CD4-positive, alpha-beta memory T cell (primary cell): ENCODE measurements around the gene FAM171A1. TPM values are rescaled to one million over a fixed set of nuclear protein-coding genes. Genes with fewer than 3 reads are reported as not detected.

ENCODE experiments used
- CTCF ChIA-PET: fragments of 350-600 bp; sonication (Branson Sonifier 250); formaldehyde crosslinking; loops from one replicate; lab custom pipeline; 2021; ENCODE audit warnings: inconsistent platforms; ENCODE audit not compliant: partially characterized antibody; lab: Charles Lee
- POLR2A ChIA-PET: fragments of 350-600 bp; sonication (Branson Sonifier 250); formaldehyde crosslinking; loops from one replicate; lab custom pipeline; 2021; ENCODE audit not compliant: partially characterized antibody; lab: Charles Lee
- DNase-seq, 5 donors: peaks; one replicate each; pipeline versions ENCODE4 v3.0.0 to v3.0.0-alpha.2; 2020 to 2022; ENCODE audit warnings: mixed read lengths in 1 of 5
- H3K27ac ChIP-seq: one replicate; pipeline ENCODE4 v1.7.0; 2013; ENCODE audit warnings: low read depth, low read length
- H3K27me3 ChIP-seq: 2 replicates; pipeline ENCODE4 v1.7.0; 2013; ENCODE audit warnings: mild to moderate bottlenecking, low read length, moderate library complexity; ENCODE audit not compliant: insufficient read depth
- H3K36me3 ChIP-seq: 2 replicates; pipeline ENCODE4 v1.7.0; 2013; ENCODE audit warnings: mild to moderate bottlenecking, low read length, moderate library complexity; ENCODE audit not compliant: insufficient read depth
- H3K4me1 ChIP-seq: 2 replicates; pipeline ENCODE4 v1.7.0; 2013; ENCODE audit warnings: mild to moderate bottlenecking, low read length, moderate library complexity; ENCODE audit not compliant: insufficient read depth
- H3K4me3 ChIP-seq, 2 donors: one replicate each; pipeline ENCODE4 v1.7.0; 2013; ENCODE audit warnings: low read length in 2 of 2, mild to moderate bottlenecking in 1 of 2
- H3K9me3 ChIP-seq, 2 donors: one replicate each; pipeline ENCODE4 v1.7.0; 2013; ENCODE audit warnings: low read length in 2 of 2, control low read depth in 1 of 2; ENCODE audit not compliant: control insufficient read depth in 1 of 2
- H3K27ac Mint-ChIP-seq, 7 donors: one replicate each; pipeline ENCODE4 v1.8.0; 2020 to 2021; ENCODE audit warnings: mixed read lengths in 7 of 7, mild to moderate bottlenecking in 6 of 7, inconsistent platforms in 3 of 7, moderate library complexity in 3 of 7
- H3K27me3 Mint-ChIP-seq, 2 donors: one replicate each; pipeline ENCODE4 v1.8.0; 2020 to 2021; ENCODE audit warnings: mixed read lengths in 2 of 2
- H3K36me3 Mint-ChIP-seq, 2 donors: one replicate each; pipeline ENCODE4 v1.8.0; 2020 to 2021; ENCODE audit warnings: mixed read lengths in 2 of 2, inconsistent platforms in 1 of 2, mild to moderate bottlenecking in 1 of 2
- H3K4me1 Mint-ChIP-seq, 4 donors: one replicate each; pipeline ENCODE4 v1.8.0; 2020 to 2021; ENCODE audit warnings: mixed read lengths in 4 of 4, mild to moderate bottlenecking in 1 of 4
- H3K4me3 Mint-ChIP-seq, 8 donors: one replicate each; pipeline ENCODE4 v1.8.0; 2020 to 2021; ENCODE audit warnings: mixed read lengths in 8 of 8, mild to moderate bottlenecking in 7 of 8, moderate library complexity in 6 of 8, inconsistent platforms in 3 of 8
- H3K9me3 Mint-ChIP-seq, 8 donors: one replicate each; pipeline ENCODE4 v1.8.0; 2020 to 2021; ENCODE audit warnings: mixed read lengths in 8 of 8, mild to moderate bottlenecking in 5 of 8, inconsistent platforms in 3 of 8, moderate library complexity in 1 of 8
- intact Hi-C: fragments of 100-400 bp; cut with micrococcal nuclease; formaldehyde crosslinking; loops from one replicate; pipeline ENCODE4 v1.15.1; 2023
- polyA plus RNA-seq, 2 donors: library from polyadenylated mRNA; unstranded; fragments of 300-500 nt; fragmentation: Illumina TruSeq; gene quantifications; one replicate each; pipeline ENCODE4 v1.2.3, GENCODE V29; 2021
- total RNA-seq, 2 experiments: library from RNA; stranded (reverse); gene quantifications; one replicate each; pipeline ENCODE4 v1.2.3, GENCODE V29; 2021

The FAM171A1 gene
- total and polyA plus RNA-seq, 4 experiments from 2014 or later, result 7.1 to 10.6 (median 8.6) TPM

GRCh38 chr10:15311569-15312280 lies 59.4 kb downstream of the FAM171A1 start:
- Histone ChIP-seq H3K4me3 (no peak overlapping the region), H3K9me3 (no peaks in the 10 kb centered on the region), H3K36me3 (no peaks in the 10 kb centered on the region), H3K27ac (no peak overlapping the region), H3K27me3 (no peaks in the 10 kb centered on the region), H3K4me1 (no peaks in the 10 kb centered on the region)
- no peak overlapping the region for H3K27ac Mint-ChIP-seq
- H3K4me3 Mint-ChIP-seq, result no peak overlapping the region
- ChIA-PET POLR2A (interaction anchor here (0.8 kb wide), 1 partner anchor 171 kb away, joined by 3 read pairs; no protein-coding TSS in a partner anchor), CTCF (interaction anchor here (1.2 kb wide), 1 partner anchor 11 kb away, joined by 4 read pairs; no protein-coding TSS in a partner anchor)
- H3K4me1 Mint-ChIP-seq, result peaks cover 0 to 4% (median under 1%) of the 10 kb centered on the region in 4 donors
- H3K36me3 Mint-ChIP-seq, result no peaks in the 10 kb centered on the region
- intact Hi-C loops, result no loop called here
- no peaks in the 10 kb centered on the region for H3K9me3 Mint-ChIP-seq
- DNase-seq, result no peak
- no peaks in the 10 kb centered on the region for H3K27me3 Mint-ChIP-seq

- CTCF ChIA-PET, result interaction anchor here (1.2 kb wide), 1 partner anchor 10 kb away, joined by 4 read pairs; no protein-coding TSS in a partner anchor
- no peaks in the 10 kb centered on the region for H3K36me3 Mint-ChIP-seq
Measured at GRCh38 chr10:15310776-15311568, 60.1 kb downstream of the FAM171A1 start.

GRCh38 chr10:15309221-15309620 lies 61.9 kb downstream of the FAM171A1 start:
- ChIA-PET CTCF (no interaction called here), POLR2A (no interaction called here)
- Mint-ChIP-seq H3K27me3 (no peaks in the 10 kb centered on the region), H3K9me3 (no peaks in the 10 kb centered on the region), H3K4me3 (no peak overlapping the region), H3K4me1 (peaks cover 0 to 4% (median under 1%) of the 10 kb centered on the region in 4 donors), H3K27ac (no peak overlapping the region), H3K36me3 (no peaks in the 10 kb centered on the region)
- intact Hi-C loops, result no loop called here
- H3K36me3 ChIP-seq, result no peaks in the 10 kb centered on the region
- H3K4me3 ChIP-seq, result no peak overlapping the region
- H3K9me3 ChIP-seq, result no peaks in the 10 kb centered on the region
- no peaks in the 10 kb centered on the region for H3K27me3 ChIP-seq
- no peak for DNase-seq
- no peaks in the 10 kb centered on the region for H3K4me1 ChIP-seq
- H3K27ac ChIP-seq, result no peak overlapping the region

More at GRCh38 chr10:15310776-15311568, 60.1 kb downstream of the FAM171A1 start:
- H3K9me3 ChIP-seq, result no peaks in the 10 kb centered on the region
- H3K27me3 ChIP-seq, result no peaks in the 10 kb centered on the region
- no peak overlapping the region for H3K4me3 ChIP-seq
- DNase-seq, result no peak
- H3K4me1 ChIP-seq, result no peaks in the 10 kb centered on the region
- POLR2A ChIA-PET, result no interaction called here
- H3K27me3 Mint-ChIP-seq, result no peaks in the 10 kb centered on the region
- no peak overlapping the region for H3K27ac Mint-ChIP-seq
- peaks cover 0 to 4% (median under 1%) of the 10 kb centered on the region in 4 donors for H3K4me1 Mint-ChIP-seq
- H3K4me3 Mint-ChIP-seq, result no peak overlapping the region
- no peak overlapping the region for H3K27ac ChIP-seq
- no peaks in the 10 kb centered on the region for H3K36me3 ChIP-seq
- intact Hi-C loops, result no loop called here
- H3K9me3 Mint-ChIP-seq, result no peaks in the 10 kb centered on the region

GRCh38 chr10:15306735-15307280 lies 64.3 kb downstream of the FAM171A1 start:
- ChIA-PET POLR2A (no interaction called here), CTCF (no interaction called here)
- no peak overlapping the region for H3K27ac Mint-ChIP-seq
- no peaks in the 10 kb centered on the region for H3K27me3 Mint-ChIP-seq
- no peak for DNase-seq
- intact Hi-C loops, result no loop called here
- no peaks in the 10 kb centered on the region for H3K9me3 ChIP-seq
- H3K4me3 Mint-ChIP-seq, result no peak overlapping the region
- H3K36me3 ChIP-seq, result no peaks in the 10 kb centered on the region
- no peaks in the 10 kb centered on the region for H3K27me3 ChIP-seq
- H3K4me1 ChIP-seq, result no peaks in the 10 kb centered on the region
- no peaks in the 10 kb centered on the region for H3K9me3 Mint-ChIP-seq
- H3K4me3 ChIP-seq, result no peak overlapping the region
- H3K36me3 Mint-ChIP-seq, result no peaks in the 10 kb centered on the region
- H3K27ac ChIP-seq, result no peak overlapping the region
- H3K4me1 Mint-ChIP-seq, result no peaks in the 10 kb centered on the region

GRCh38 chr10:15305634-15306033 lies 65.5 kb downstream of the FAM171A1 start:
- Mint-ChIP-seq H3K9me3 (no peaks in the 10 kb centered on the region), H3K4me1 (no peaks in the 10 kb centered on the region), H3K4me3 (no peak overlapping the region), H3K36me3 (no peaks in the 10 kb centered on the region), H3K27me3 (peaks cover 0 to 2% of the 10 kb centered on the region in 2 donors), H3K27ac (no peak overlapping the region)
- POLR2A ChIA-PET, result no interaction called here
- Histone ChIP-seq H3K4me1 (no peaks in the 10 kb centered on the region), H3K9me3 (no peaks in the 10 kb centered on the region), H3K27me3 (no peaks in the 10 kb centered on the region), H3K36me3 (no peaks in the 10 kb centered on the region), H3K27ac (no peak overlapping the region), H3K4me3 (no peak overlapping the region)
- CTCF ChIA-PET, result no interaction called here
- DNase-seq, result no peak
- intact Hi-C loops, result no loop called here

- no peak for DNase-seq
- Mint-ChIP-seq H3K4me3 (no peak overlapping the region), H3K27me3 (peaks cover 0 to 2% of the 10 kb centered on the region in 2 donors), H3K36me3 (no peaks in the 10 kb centered on the region), H3K9me3 (no peaks in the 10 kb centered on the region), H3K4me1 (no peaks in the 10 kb centered on the region), H3K27ac (no peak overlapping the region)
- no peak overlapping the region for H3K4me3 ChIP-seq
- intact Hi-C loops, result no loop called here
- H3K36me3 ChIP-seq, result no peaks in the 10 kb centered on the region
- CTCF ChIA-PET, result no interaction called here
- no peaks in the 10 kb centered on the region for H3K4me1 ChIP-seq
- POLR2A ChIA-PET, result no interaction called here
- H3K27me3 ChIP-seq, result no peaks in the 10 kb centered on the region
- no peak overlapping the region for H3K27ac ChIP-seq
- H3K9me3 ChIP-seq, result no peaks in the 10 kb centered on the region
Measured at GRCh38 chr10:15305161-15305560, 65.9 kb downstream of the FAM171A1 start.
